GM12878 (cell line): ENCODE results near the gene CLEC16A. TPM values are rescaled to one million over a fixed set of nuclear protein-coding genes. Genes with fewer than 3 reads are reported as not detected.

Experiments
- ATAC-seq: fragments of 200-7000 bp; cut with Tn5 transposase; 3 replicates; pipeline ENCODE4 v1.9.1; 2020; ENCODE audit warnings: mild to moderate bottlenecking, moderate library complexity
- BruUV-seq: library from RNA; stranded (reverse); fragments of 400-500 nt; replicated peaks from 2 replicates; lab custom pipeline; 2021; lab: Mats Ljungman, UMichigan
- CTCF ChIA-PET: fragments of 300-600 bp; sonication (Branson Sonifier 250); formaldehyde crosslinking; extraction: SDS; loops from one replicate; lab custom pipeline; 2021; ENCODE audit warnings: inconsistent platforms; lab: Yijun Ruan, JAX
- POLR2A ChIA-PET: fragments of 350-600 bp; formaldehyde crosslinking; extraction: SDS; loops from one replicate; lab custom pipeline; 2021; ENCODE audit warnings: inconsistent platforms; lab: Charles Lee
- RAD21 ChIA-PET: fragments of 300-600 bp; sonication (Branson Sonifier 250); formaldehyde crosslinking; loops from one replicate; lab custom pipeline; 2023; ENCODE audit warnings: antibody characterized with exemption; ENCODE audit not compliant: unreplicated experiment; lab: Charles Lee
- SMC1A ChIA-PET: fragments of 300-600 bp; sonication (Branson Sonifier 250); formaldehyde crosslinking; loops from one replicate; lab custom pipeline; 2023; ENCODE audit not compliant: unreplicated experiment, uncharacterized antibody; lab: Charles Lee
- DNase-seq: peaks from one replicate; pipeline ENCODE4 v3.0.0-alpha.2; 2011; ENCODE audit warnings: low read depth, low spot score
- FAIRE-seq: peaks from 3 replicates; lab custom pipeline; 2011; peaks lifted over from hg19 to GRCh38; lab: Jason Lieb, UNC
- H2AFZ ChIP-seq: 2 replicates; pipeline ENCODE4 v1.6.0; 2011; ENCODE audit warnings: low read depth, low read length, control low read depth; ENCODE audit not compliant: control insufficient read depth
- H3K27ac ChIP-seq: 2 replicates; pipeline ENCODE4 v1.5.1; 2011; ENCODE audit warnings: control low read depth; ENCODE audit not compliant: control insufficient read depth, insufficient read depth
- H3K27me3 ChIP-seq, 2 experiments: replicated peaks in 1 of 2; 2 replicates each; pipeline versions ENCODE4 v1.6.0 to v1.6.1; 2011; ENCODE audit warnings: low read length in 1 of 2; ENCODE audit not compliant: control insufficient read depth in 2 of 2, insufficient read depth in 2 of 2
- H3K36me3 ChIP-seq, 2 experiments: 2 replicates each; pipeline ENCODE4 v1.5.1; 2011; ENCODE audit warnings: low read length in 1 of 2; ENCODE audit not compliant: control insufficient read depth in 2 of 2, insufficient read depth in 2 of 2
- H3K4me1 ChIP-seq: 2 replicates; pipeline ENCODE4 v1.6.1; 2011; ENCODE audit warnings: mild to moderate bottlenecking, low read length, moderate library complexity, mixed read lengths; ENCODE audit not compliant: control insufficient read depth, insufficient read depth
- H3K4me2 ChIP-seq: 2 replicates; pipeline ENCODE4 v1.6.0; 2011; ENCODE audit warnings: control low read depth; ENCODE audit not compliant: control insufficient read depth, insufficient read depth
- H3K4me3 ChIP-seq: fragments of 200-600 bp; sonication (generic); 2 replicates; pipeline ENCODE4 v1.5.1; 2016
- H3K79me2 ChIP-seq: 2 replicates; pipeline ENCODE4 v1.6.0; 2011; ENCODE audit warnings: low read length; ENCODE audit not compliant: control insufficient read depth, insufficient read depth
- H3K9ac ChIP-seq: 2 replicates; pipeline ENCODE4 v1.8.0; 2011; ENCODE audit warnings: low read length, control low read depth, mixed read lengths; ENCODE audit not compliant: control insufficient read depth, insufficient read depth
- H3K9me3 ChIP-seq: replicated peaks from 3 replicates; pipeline ENCODE4 v1.5.1; 2011; ENCODE audit warnings: mild to moderate bottlenecking, low read length; ENCODE audit not compliant: control insufficient read depth, insufficient read depth
- H4K20me1 ChIP-seq: 2 replicates; pipeline ENCODE4 v1.6.0; 2011; ENCODE audit not compliant: control insufficient read depth, insufficient read depth
- CUX1 ChIP-seq: IDR thresholded peaks from 2 replicates; pipeline ENCODE4 v1.6.1; 2012; ENCODE audit warnings: improper control_type of control experiment, low read depth, low read length; ENCODE audit not compliant: insufficient replicate concordance
- FOS ChIP-seq: IDR thresholded peaks from 3 replicates; pipeline ENCODE4 v1.6.1; 2011; ENCODE audit warnings: borderline replicate concordance; ENCODE audit not compliant: insufficient read length; ENCODE audit errors: extremely low read depth
- HDAC2 ChIP-seq: fragments of 200-600 bp; sonication (generic); IDR thresholded peaks from 2 replicates; pipeline ENCODE4 v1.6.1; 2017
- JUND ChIP-seq: IDR thresholded peaks from 2 replicates; pipeline ENCODE4 v1.6.1; 2012; ENCODE audit warnings: low read depth, mild to moderate bottlenecking, low read length, improper control_type of control experiment, moderate library complexity
- KLF5 ChIP-seq: fragments of 450-650 bp; IDR thresholded peaks from 2 replicates; pipeline ENCODE4 v1.6.1; 2014; ENCODE audit warnings: mild to moderate bottlenecking; ENCODE audit not compliant: partially characterized antibody
- ZBTB11 ChIP-seq: fragments of 450-650 bp; formaldehyde crosslinking; IDR thresholded peaks from 2 replicates; pipeline ENCODE4 v1.5.0; 2022; ENCODE audit warnings: mild to moderate bottlenecking, missing genetic modification characterization
- WGBS: methylation state at CpG from one replicate; pipeline ENCODE4 v1.1.6; 2016; ENCODE audit warnings: low lambda C conversion rate; ENCODE audit not compliant: insufficient replicate concordance, insufficient coverage; ENCODE audit errors: missing lambda C conversion rate; 5-methylcytosine and 5-hydroxymethylcytosine counted together
- in situ Hi-C: fragments of 300-500 bp; cut with MboI; formaldehyde crosslinking; loops from 9 replicates; pipeline ENCODE4 v1.14.3; 2018; ENCODE audit warnings: mixed read lengths
- intact Hi-C: fragments of 100-400 bp; cut with micrococcal nuclease; formaldehyde crosslinking; loops from one replicate; pipeline ENCODE4 v1.14.2; 2022; ENCODE audit not compliant: unreplicated experiment
- polyA plus RNA-seq, 11 experiments: library from polyadenylated mRNA; depleted of rRNA in 4 of 11; unstranded in 6 of 11; stranded (reverse) in 5 of 11; fragments of >200 nt; fragmentation: Nextera tagmentation in 4 of 11; fragmentation: Illumina TruSeq in 1 of 11; extraction: Ambion mirVana in 4 of 11; extraction: Trizol in 1 of 11; gene quantifications; 1 replicate in 1 of 11; 2 replicates in 10 of 11; pipeline versions ENCODE4 v1.2.1 to v1.2.3, GENCODE V29; 2011 to 2016; ENCODE audit warnings: inconsistent platforms in 2 of 11, missing spikeins in 2 of 11, low read depth in 1 of 11
- total RNA-seq, 4 experiments: library from RNA; depleted of rRNA in 3 of 4; stranded (reverse); fragments of >200 nt in 3 of 4; fragmentation: Illumina TruSeq in 1 of 4; extraction: Trizol in 1 of 4; gene quantifications; 2 replicates each; pipeline versions ENCODE4 v1.2.1 to v1.2.3, GENCODE V29; 2013 to 2021

The CLEC16A gene
- total and polyA plus RNA-seq, 10 of the 15 experiments (the other 5 are each of a cell fraction or from before 2014, with no cell fraction given): 1.5 to 28.8 (median 19.2) TPM

GRCh38 chr16:11143372-11144035, 199.1 kb downstream of the CLEC16A start:
- DNase-seq: no peak
- no peak for ATAC-seq
- Histone ChIP-seq H3K9ac (no peak overlapping the region), H3K9me3 (no peaks in the 10 kb centered on the region), H3K4me2 (no peak overlapping the region), H3K4me3 (no peak overlapping the region), H4K20me1 (no peaks in the 10 kb centered on the region), H2AFZ (no peak overlapping the region), H3K36me3 (peaks cover 2 to 3% of the 10 kb centered on the region in 2 experiments; a peak in 2 of 4 replicates)
- in situ Hi-C loops: no loop called here
- no peak for FAIRE-seq
- SMC1A ChIA-PET: interaction anchor here (1.0 to 1.2 kb wide), 3 partner anchors 10 to 39 kb away, joined by 3 to 4 read pairs (median 3); no protein-coding TSS in a partner anchor
- POLR2A ChIA-PET: interaction anchor here (0.6 to 0.7 kb wide), 2 partner anchors 44 to 175 kb away, joined by 3 read pairs; no protein-coding TSS in a partner anchor
- CTCF ChIA-PET: interaction anchor here (0.7 to 1.3 kb wide), 2 partner anchors 9 to 16 kb away, joined by 3 to 4 read pairs; no protein-coding TSS in a partner anchor
- WGBS: 84% methylated on average over 6 of the region's 6 CpGs
- TF ChIP-seq HDAC2: no peak
- TF ChIP-seq, all 136 proteins: peak for 0
- Histone ChIP-seq H3K27ac (no peak overlapping the region), H3K27me3 (no peaks in the 10 kb centered on the region), H3K4me1 (no peaks in the 10 kb centered on the region), H3K79me2 (no peaks in the 10 kb centered on the region)
- RAD21 ChIA-PET: no interaction called here
- BruUV-seq: no TSS peak
- intact Hi-C loops: no loop called here

- no peaks in the 10 kb centered on the region for H3K79me2 ChIP-seq
- POLR2A ChIA-PET: no interaction called here
- WGBS: 93% methylated on average over 4 of the region's 4 CpGs
- SMC1A ChIA-PET: interaction anchor here (1.0 to 1.2 kb wide), 2 partner anchors 10 to 40 kb away, joined by 3 to 4 read pairs; no protein-coding TSS in a partner anchor
- no peak for ATAC-seq
- no peaks in the 10 kb centered on the region for H4K20me1 ChIP-seq
- intact Hi-C loops: no loop called here
- H3K4me3 ChIP-seq: no peak overlapping the region
- H3K4me2 ChIP-seq: no peak overlapping the region
- BruUV-seq: no TSS peak
- FAIRE-seq: no peak
- peaks cover 2 to 3% of the 10 kb centered on the region in 2 experiments; a peak in 2 of 4 replicates for H3K36me3 ChIP-seq
- no peak overlapping the region for H3K27ac ChIP-seq
- in situ Hi-C loops: no loop called here
- no peaks in the 10 kb centered on the region for H3K27me3 ChIP-seq
- RAD21 ChIA-PET: no interaction called here
- no peak overlapping the region for H2AFZ ChIP-seq
- no peaks in the 10 kb centered on the region for H3K9me3 ChIP-seq
- no peak for DNase-seq
- CTCF ChIA-PET: interaction anchor here (1.2 to 1.3 kb wide), 2 partner anchors 12 to 16 kb away, joined by 3 to 4 read pairs; no protein-coding TSS in a partner anchor
- H3K4me1 ChIP-seq: no peaks in the 10 kb centered on the region
- no peak overlapping the region for H3K9ac ChIP-seq
- TF ChIP-seq KLF5: no peak
- no peak for TF ChIP-seq JUND
- no peak for TF ChIP-seq FOS
- no peak for TF ChIP-seq ZBTB11
- TF ChIP-seq CUX1: no peak
These were observed 199.8 kb downstream of the CLEC16A start for GRCh38 chr16:11144122-11144521.
